ENCODE data around the gene CRYGD. TPM values are rescaled to one million over a fixed set of nuclear protein-coding genes. Genes with fewer than 3 reads are reported as not detected.
"Not testable (repeated sequence)": the region's sequence is repeated elsewhere in the genome, so short reads cannot be mapped to it uniquely, and the experiment has no call there.

CRYGD gene
- total RNA-seq, 1 donor from 2014 or later = not detected

- no peaks in the 10 kb centered on the region for H3K9me3 ChIP-seq (ENCODE audit: insufficient read depth, low read depth, low read length)
- Mint-ChIP-seq H3K27ac (ENCODE audit: unreplicated experiment) (no peak overlapping the region), H3K27me3 (ENCODE audit: low read depth, unreplicated experiment) (peaks cover 11% of the 10 kb centered on the region), H3K9me3 (ENCODE audit: unreplicated experiment) (peaks cover 3% of the 10 kb centered on the region), H3K4me3 (ENCODE audit: unreplicated experiment) (no peak overlapping the region), H3K36me3 (ENCODE audit: low read depth, unreplicated experiment) (no peaks in the 10 kb centered on the region), H3K4me1 (ENCODE audit: low read depth, unreplicated experiment) (no peaks in the 10 kb centered on the region)
- H3K9ac ChIP-seq (ENCODE audit: low read length) = no peak overlapping the region
- H3K27ac ChIP-seq (ENCODE audit: low read depth, low read length) = no peak overlapping the region
- H3K79me2 ChIP-seq (ENCODE audit: insufficient read depth, low read length) = no peaks in the 10 kb centered on the region
- no peaks in the 10 kb centered on the region for H3K36me3 ChIP-seq (ENCODE audit: insufficient read depth, low read length)
- TF ChIP-seq EZH2 (IDR thresholded peaks at IDR 0.05; ENCODE audit: insufficient read depth, low read length) (no peak), CTCF (IDR thresholded peaks at IDR 0.05; ENCODE audit: insufficient read depth, low read depth, low read length) (peak; percentile 31)
- H3K4me3 ChIP-seq (ENCODE audit: insufficient read depth, low read depth, low read length) = no peak overlapping the region
- H3K27me3 ChIP-seq (ENCODE audit: insufficient read depth, low read length) = peaks cover 2% of the 10 kb centered on the region
- H3K4me2 ChIP-seq (ENCODE audit: low read length) = no peak overlapping the region
- H2AFZ ChIP-seq (ENCODE audit: low read depth, low read length) = no peak overlapping the region
- peak; percentile 25 for DNase-seq (ENCODE audit: low read depth)
- H3K4me1 ChIP-seq (ENCODE audit: insufficient read depth, low read length) = no peaks in the 10 kb centered on the region
- no peaks in the 10 kb centered on the region for H4K20me1 ChIP-seq (ENCODE audit: insufficient read depth, low read length)
- FAIRE-seq = no peak
Observed at GRCh38 chr2:208101716-208102631, 22.4 kb downstream of the CRYGD start.

- no peaks in the 10 kb centered on the region for H3K4me1 Mint-ChIP-seq (ENCODE audit: low read depth, unreplicated experiment)
- no peaks in the 10 kb centered on the region for H3K9me3 ChIP-seq (ENCODE audit: insufficient read depth, low read depth, low read length)
Observed at GRCh38 chr2:208099682-208100470, 24.4 kb downstream of the CRYGD start.

GRCh38 chr2:208098701-208099100, 25.6 kb downstream of the CRYGD start:
- not testable (repeated sequence) for H3K27me3 Mint-ChIP-seq (ENCODE audit: low read depth, unreplicated experiment); H3K27ac ChIP-seq (ENCODE audit: low read depth, low read length); DNase-seq (ENCODE audit: low read depth); H3K27me3 ChIP-seq (ENCODE audit: insufficient read depth, low read length); FAIRE-seq; H3K36me3 ChIP-seq (ENCODE audit: insufficient read depth, low read length); H3K4me1 Mint-ChIP-seq (ENCODE audit: low read depth, unreplicated experiment); H3K4me3 Mint-ChIP-seq (ENCODE audit: unreplicated experiment); H3K27ac Mint-ChIP-seq (ENCODE audit: unreplicated experiment); H3K79me2 ChIP-seq (ENCODE audit: insufficient read depth, low read length); H3K9me3 Mint-ChIP-seq (ENCODE audit: unreplicated experiment); H2AFZ ChIP-seq (ENCODE audit: low read depth, low read length); H3K36me3 Mint-ChIP-seq (ENCODE audit: low read depth, unreplicated experiment); H3K9me3 ChIP-seq (ENCODE audit: insufficient read depth, low read depth, low read length); H3K4me1 ChIP-seq (ENCODE audit: insufficient read depth, low read length); H3K9ac ChIP-seq (ENCODE audit: low read length); H3K4me2 ChIP-seq (ENCODE audit: low read length); H3K4me3 ChIP-seq (ENCODE audit: insufficient read depth, low read depth, low read length); H4K20me1 ChIP-seq (ENCODE audit: insufficient read depth, low read length)

More at GRCh38 chr2:208099682-208100470, 24.4 kb downstream of the CRYGD start:
- H2AFZ ChIP-seq (ENCODE audit: low read depth, low read length) = no peak overlapping the region
- DNase-seq (ENCODE audit: low read depth) (no peak), FAIRE-seq (no peak)
- H3K27ac Mint-ChIP-seq (ENCODE audit: unreplicated experiment) = no peak overlapping the region
- no peaks in the 10 kb centered on the region for H4K20me1 ChIP-seq (ENCODE audit: insufficient read depth, low read length)
- no peak overlapping the region for H3K9ac ChIP-seq (ENCODE audit: low read length)
- no peak overlapping the region for H3K27ac ChIP-seq (ENCODE audit: low read depth, low read length)
- H3K4me1 ChIP-seq (ENCODE audit: insufficient read depth, low read length) = no peaks in the 10 kb centered on the region
- H3K9me3 Mint-ChIP-seq (ENCODE audit: unreplicated experiment) = no peaks in the 10 kb centered on the region
- no peak overlapping the region for H3K4me2 ChIP-seq (ENCODE audit: low read length)
- H3K27me3 Mint-ChIP-seq (ENCODE audit: low read depth, unreplicated experiment) = no peaks in the 10 kb centered on the region
- no peaks in the 10 kb centered on the region for H3K36me3 Mint-ChIP-seq (ENCODE audit: low read depth, unreplicated experiment)
- TF ChIP-seq EZH2 (IDR thresholded peaks at IDR 0.05; ENCODE audit: insufficient read depth, low read length) = no peak
- no peak for TF ChIP-seq CTCF (IDR thresholded peaks at IDR 0.05; ENCODE audit: insufficient read depth, low read depth, low read length)
- no peaks in the 10 kb centered on the region for H3K79me2 ChIP-seq (ENCODE audit: insufficient read depth, low read length)
- H3K36me3 ChIP-seq (ENCODE audit: insufficient read depth, low read length) = no peaks in the 10 kb centered on the region
- H3K4me3 Mint-ChIP-seq (ENCODE audit: unreplicated experiment) = no peak overlapping the region
- no peak overlapping the region for H3K4me3 ChIP-seq (ENCODE audit: insufficient read depth, low read depth, low read length)
- no peaks in the 10 kb centered on the region for H3K27me3 ChIP-seq (ENCODE audit: insufficient read depth, low read length)

All from astrocyte (in vitro differentiated cells and primary cell).